NT2/D1 (cell line): ENCODE results near the gene GRIN3B.

Experiments used
- YY1 ChIP-seq: IDR thresholded peaks from 2 replicates; pipeline ENCODE4 v1.6.1; 2011; ENCODE audit not compliant: insufficient read length, insufficient read depth
- ZNF274 ChIP-seq: IDR thresholded peaks from 2 replicates; pipeline ENCODE4 v1.6.1; 2011; ENCODE audit warnings: mild to moderate bottlenecking, low read depth, low read length

DNA sequence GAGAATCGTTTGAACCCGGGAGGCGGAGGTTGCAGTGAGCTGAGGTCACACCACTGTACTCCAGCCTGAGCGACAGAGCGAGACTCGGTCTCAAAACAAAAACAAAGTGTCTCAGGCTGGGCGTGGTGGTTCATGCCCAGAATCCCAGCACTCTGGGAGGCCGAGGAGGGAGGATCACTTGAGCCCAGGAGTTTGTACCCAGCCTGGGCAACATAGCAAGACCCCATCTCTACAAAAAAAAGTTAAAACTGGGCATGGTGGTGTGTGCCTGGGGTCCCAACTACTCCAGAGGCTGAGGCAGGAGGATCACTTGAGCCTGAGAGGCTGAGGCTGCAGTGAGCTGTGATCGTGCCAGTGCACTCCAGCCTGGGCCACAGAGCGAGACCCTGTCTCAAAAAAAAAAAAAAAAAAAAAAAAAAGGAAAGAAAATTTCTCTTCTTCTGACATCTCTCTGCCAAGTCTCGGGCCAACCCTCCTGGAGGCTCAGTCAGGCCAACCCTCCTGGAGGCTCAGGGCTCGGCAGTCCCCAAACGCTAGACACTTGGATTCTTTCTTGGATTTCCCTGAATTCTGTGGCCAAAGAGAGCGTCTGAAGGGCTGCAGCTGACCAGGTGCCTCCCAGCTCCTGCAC is 48.1 kb upstream of the GRIN3B start:
- TF ChIP-seq ZNF274 (no peak), YY1 (no peak)
